ENCODE results near the gene HS2ST1.
"Not testable (repeated sequence)": the region's sequence is repeated elsewhere in the genome, so short reads cannot be mapped to it uniquely, and the experiment has no call there.

HS2ST1 gene

DNA sequence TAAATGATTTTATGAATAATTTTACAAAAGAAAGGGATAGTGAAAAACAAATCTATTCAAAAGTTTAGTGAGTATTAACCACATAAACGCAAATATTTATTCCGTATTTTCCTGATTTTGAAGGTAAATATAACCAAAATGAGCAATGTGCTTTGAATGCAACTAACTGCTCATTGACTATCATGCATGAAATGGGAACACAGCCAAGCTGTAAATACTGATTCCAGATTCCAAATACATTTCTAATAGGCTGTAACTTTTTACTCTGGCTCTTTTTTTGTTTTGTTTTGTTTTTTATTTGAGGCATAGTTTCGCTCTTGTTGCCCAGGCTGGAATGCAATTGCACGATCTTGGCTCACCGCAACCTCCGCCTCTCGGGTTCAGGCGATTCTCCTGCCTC is 42.3 kb upstream of the HS2ST1 start:
- H3K27me3 Mint-ChIP-seq (ENCODE audit: low read depth), result no peaks in the 10 kb centered on the region
- H3K4me3 Mint-ChIP-seq, result no peak overlapping the region
- no peak overlapping the region for H3K27ac Mint-ChIP-seq
- H3K4me1 Mint-ChIP-seq, result no peaks in the 10 kb centered on the region
- no peaks in the 10 kb centered on the region for H3K9me3 Mint-ChIP-seq
- TF ChIP-seq, protein P1, sequence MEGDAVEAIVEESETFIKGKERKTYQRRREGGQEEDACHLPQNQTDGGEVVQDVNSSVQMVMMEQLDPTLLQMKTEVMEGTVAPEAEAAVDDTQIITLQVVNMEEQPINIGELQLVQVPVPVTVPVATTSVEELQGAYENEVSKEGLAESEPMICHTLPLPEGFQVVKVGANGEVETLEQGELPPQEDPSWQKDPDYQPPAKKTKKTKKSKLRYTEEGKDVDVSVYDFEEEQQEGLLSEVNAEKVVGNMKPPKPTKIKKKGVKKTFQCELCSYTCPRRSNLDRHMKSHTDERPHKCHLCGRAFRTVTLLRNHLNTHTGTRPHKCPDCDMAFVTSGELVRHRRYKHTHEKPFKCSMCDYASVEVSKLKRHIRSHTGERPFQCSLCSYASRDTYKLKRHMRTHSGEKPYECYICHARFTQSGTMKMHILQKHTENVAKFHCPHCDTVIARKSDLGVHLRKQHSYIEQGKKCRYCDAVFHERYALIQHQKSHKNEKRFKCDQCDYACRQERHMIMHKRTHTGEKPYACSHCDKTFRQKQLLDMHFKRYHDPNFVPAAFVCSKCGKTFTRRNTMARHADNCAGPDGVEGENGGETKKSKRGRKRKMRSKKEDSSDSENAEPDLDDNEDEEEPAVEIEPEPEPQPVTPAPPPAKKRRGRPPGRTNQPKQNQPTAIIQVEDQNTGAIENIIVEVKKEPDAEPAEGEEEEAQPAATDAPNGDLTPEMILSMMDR (IDR thresholded peaks at IDR 0.05; ENCODE audit: unreplicated experiment in 3 of 3), result no peak
- H3K36me3 Mint-ChIP-seq (ENCODE audit: low read depth), result peaks cover 34% of the 10 kb centered on the region

- TF ChIP-seq, protein P1 (IDR thresholded peaks at IDR 0.05; ENCODE audit: unreplicated experiment in 3 of 3), result no peak
These were observed 38.7 kb upstream of the HS2ST1 start for GRCh38 chr1:86875722-86876121.

GRCh38 chr1:86887479-86888162 is 26.8 kb upstream of the HS2ST1 start:
- H3K4me3 Mint-ChIP-seq, result no peak overlapping the region
- no peaks in the 10 kb centered on the region for H3K4me1 Mint-ChIP-seq
- no peak overlapping the region for H3K27ac Mint-ChIP-seq
- H3K36me3 Mint-ChIP-seq (ENCODE audit: low read depth), result peaks cover 23% of the 10 kb centered on the region
- TF ChIP-seq, protein P1 (IDR thresholded peaks at IDR 0.05; ENCODE audit: unreplicated experiment in 3 of 3), result no peak
- no peaks in the 10 kb centered on the region for H3K9me3 Mint-ChIP-seq
- no peaks in the 10 kb centered on the region for H3K27me3 Mint-ChIP-seq (ENCODE audit: low read depth)

More at GRCh38 chr1:86875722-86876121, 38.7 kb upstream of the HS2ST1 start:
- no peak overlapping the region for H3K4me3 Mint-ChIP-seq
- H3K27ac Mint-ChIP-seq, result no peak overlapping the region
- no peaks in the 10 kb centered on the region for H3K4me1 Mint-ChIP-seq
- H3K27me3 Mint-ChIP-seq (ENCODE audit: low read depth), result no peaks in the 10 kb centered on the region
- H3K36me3 Mint-ChIP-seq (ENCODE audit: low read depth), result peaks cover 39% of the 10 kb centered on the region
- no peaks in the 10 kb centered on the region for H3K9me3 Mint-ChIP-seq

DNA sequence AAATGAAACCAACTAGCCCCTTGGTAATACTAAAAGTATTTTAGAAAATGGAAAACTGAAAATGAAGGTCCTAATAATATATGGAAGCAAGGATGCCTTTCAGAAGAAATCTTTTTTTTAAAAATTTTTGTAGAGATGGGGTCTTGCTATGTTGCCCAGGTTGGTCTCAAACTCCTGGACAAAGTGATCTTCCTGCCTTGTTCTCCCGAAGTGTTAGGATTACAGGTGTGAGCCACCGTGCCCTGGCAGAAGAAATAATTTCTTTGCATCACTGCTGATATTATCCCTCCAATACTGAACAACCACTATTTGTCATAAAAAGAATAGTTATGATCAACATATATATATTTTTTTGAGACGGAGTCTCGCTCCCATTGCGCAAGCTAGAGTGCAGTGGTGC is 26.1 kb upstream of the HS2ST1 start:
- TF ChIP-seq, protein P1 (IDR thresholded peaks at IDR 0.05; ENCODE audit: unreplicated experiment in 3 of 3), result no peak
- Mint-ChIP-seq H3K36me3 (ENCODE audit: low read depth) (peaks cover 23% of the 10 kb centered on the region), H3K27me3 (ENCODE audit: low read depth) (no peaks in the 10 kb centered on the region), H3K4me3 (no peak overlapping the region), H3K27ac (no peak overlapping the region), H3K4me1 (no peaks in the 10 kb centered on the region), H3K9me3 (no peaks in the 10 kb centered on the region)

- H3K27me3 Mint-ChIP-seq (ENCODE audit: low read depth); H3K27ac Mint-ChIP-seq; H3K9me3 Mint-ChIP-seq; H3K4me3 Mint-ChIP-seq; H3K4me1 Mint-ChIP-seq: not testable (repeated sequence)
- H3K36me3 Mint-ChIP-seq (ENCODE audit: low read depth), result peaks cover 64% of the 10 kb centered on the region
These were observed 15.0 kb upstream of the HS2ST1 start for GRCh38 chr1:86899401-86899800.

DNA sequence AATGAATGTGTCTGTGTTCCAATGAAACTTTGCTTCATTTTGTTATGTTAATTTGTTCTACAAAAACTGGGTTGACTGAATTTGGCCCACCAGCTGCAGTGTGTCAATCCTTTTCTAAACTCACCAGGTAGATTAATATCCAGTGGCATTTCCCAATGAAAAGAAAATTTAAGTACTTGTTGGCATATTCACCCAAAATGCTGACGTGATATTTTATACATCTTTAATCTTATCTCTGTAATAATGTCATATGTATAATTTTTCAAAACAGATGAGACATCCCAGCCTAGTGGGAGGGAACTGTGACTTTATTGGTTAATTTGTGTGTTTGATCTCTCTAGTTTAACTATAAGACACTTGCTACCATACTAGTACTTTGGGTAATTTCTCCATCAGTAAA is 8.6 kb upstream of the HS2ST1 start:
- Mint-ChIP-seq H3K27me3 (ENCODE audit: low read depth) (no peaks in the 10 kb centered on the region), H3K4me3 (no peak overlapping the region), H3K4me1 (peaks cover 13% of the 10 kb centered on the region), H3K36me3 (ENCODE audit: low read depth) (peaks cover 55% of the 10 kb centered on the region), H3K9me3 (no peaks in the 10 kb centered on the region), H3K27ac (no peak overlapping the region)
- TF ChIP-seq, protein P1 (IDR thresholded peaks at IDR 0.05; ENCODE audit: unreplicated experiment in 3 of 3), result no peak
